Endothelial cell of hepatic sinusoid (primary cell): ENCODE measurements around the gene CCDC40.

Experiments
- in situ Hi-C: cut with HindIII; loops from 2 replicates; pipeline ENCODE4 v1.10.0; 2017; ENCODE audit warnings: low sequenced_read_pairs

The CCDC40 gene

GRCh38 chr17:80101011-80101945 is 64.8 kb downstream of the CCDC40 start, which contains the start of gene GAA:
Gene GAA (plus strand): TSS chr17:80101581. CDS start chr17:80104587, 3,006 bp downstream.
- in situ Hi-C loops = no loop called here

DNA sequence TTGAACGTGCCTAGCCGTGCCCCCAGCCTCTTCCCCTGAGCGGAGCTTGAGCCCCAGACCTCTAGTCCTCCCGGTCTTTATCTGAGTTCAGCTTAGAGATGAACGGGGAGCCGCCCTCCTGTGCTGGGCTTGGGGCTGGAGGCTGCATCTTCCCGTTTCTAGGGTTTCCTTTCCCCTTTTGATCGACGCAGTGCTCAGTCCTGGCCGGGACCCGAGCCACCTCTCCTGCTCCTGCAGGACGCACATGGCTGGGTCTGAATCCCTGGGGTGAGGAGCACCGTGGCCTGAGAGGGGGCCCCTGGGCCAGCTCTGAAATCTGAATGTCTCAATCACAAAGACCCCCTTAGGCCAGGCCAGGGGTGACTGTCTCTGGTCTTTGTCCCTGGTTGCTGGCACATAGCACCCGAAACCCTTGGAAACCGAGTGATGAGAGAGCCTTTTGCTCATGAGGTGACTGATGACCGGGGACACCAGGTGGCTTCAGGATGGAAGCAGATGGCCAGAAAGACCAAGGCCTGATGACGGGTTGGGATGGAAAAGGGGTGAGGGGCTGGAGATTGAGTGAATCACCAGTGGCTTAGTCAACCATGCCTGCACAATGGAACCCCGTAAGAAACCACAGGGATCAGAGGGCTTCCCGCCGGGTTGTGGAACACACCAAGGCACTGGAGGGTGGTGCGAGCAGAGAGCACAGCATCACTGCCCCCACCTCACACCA is 65.7 kb downstream of the CCDC40 start:
- in situ Hi-C loops = no loop called here

GRCh38 chr17:80102664-80103448 is 66.4 kb downstream of the CCDC40 start:
- in situ Hi-C loops = no loop called here

GRCh38 chr17:80103449-80104085 is 67.1 kb downstream of the CCDC40 start:
- in situ Hi-C loops = no loop called here

- in situ Hi-C loops = no loop called here
Observed at GRCh38 chr17:80104321-80104955, 68.0 kb downstream of the CCDC40 start.

GRCh38 chr17:80104956-80105375 is 68.5 kb downstream of the CCDC40 start:
- in situ Hi-C loops = loop anchor here (5.0 kb wide), 1 partner anchor 37 kb away; no protein-coding TSS in a partner anchor

DNA sequence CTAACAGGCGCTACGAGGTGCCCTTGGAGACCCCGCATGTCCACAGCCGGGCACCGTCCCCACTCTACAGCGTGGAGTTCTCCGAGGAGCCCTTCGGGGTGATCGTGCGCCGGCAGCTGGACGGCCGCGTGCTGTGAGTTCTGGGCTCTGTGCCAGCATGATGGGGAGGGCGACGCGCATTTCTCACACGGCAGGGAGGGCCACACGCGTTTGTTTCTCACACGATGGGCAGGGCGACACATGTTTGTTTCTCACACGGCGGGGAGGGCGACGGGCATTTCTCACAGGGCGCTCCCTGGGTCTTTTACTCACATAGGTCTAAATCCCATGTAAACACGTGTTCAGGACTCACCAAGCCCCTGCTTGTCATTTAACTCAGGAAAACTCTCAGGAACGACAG is 69.3 kb downstream of the CCDC40 start:
- in situ Hi-C loops = loop anchor here (5.0 kb wide), 1 partner anchor 37 kb away; no protein-coding TSS in a partner anchor

DNA sequence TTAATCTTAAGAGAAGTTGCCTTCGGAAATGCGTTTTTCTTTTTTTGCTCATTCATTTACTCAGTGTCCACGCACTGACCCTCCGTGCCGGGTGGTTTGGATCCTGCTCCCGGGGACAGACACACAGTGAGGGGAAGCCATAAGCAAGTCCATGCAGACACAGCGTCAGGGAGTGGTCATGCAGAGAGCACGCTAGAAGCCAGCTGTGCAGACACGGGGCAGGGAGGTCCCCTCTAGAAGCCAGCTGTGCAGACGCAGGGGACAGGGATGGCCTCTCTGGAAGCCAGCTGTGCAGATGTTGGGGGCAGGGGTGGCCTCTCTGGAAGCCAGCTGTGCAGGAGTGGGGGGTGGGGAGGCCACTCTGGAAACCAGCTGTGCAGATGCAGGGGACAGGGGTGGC is 69.7 kb downstream of the CCDC40 start:
- in situ Hi-C loops = loop anchor here (5.0 kb wide), 1 partner anchor 36 kb away; no protein-coding TSS in a partner anchor

DNA sequence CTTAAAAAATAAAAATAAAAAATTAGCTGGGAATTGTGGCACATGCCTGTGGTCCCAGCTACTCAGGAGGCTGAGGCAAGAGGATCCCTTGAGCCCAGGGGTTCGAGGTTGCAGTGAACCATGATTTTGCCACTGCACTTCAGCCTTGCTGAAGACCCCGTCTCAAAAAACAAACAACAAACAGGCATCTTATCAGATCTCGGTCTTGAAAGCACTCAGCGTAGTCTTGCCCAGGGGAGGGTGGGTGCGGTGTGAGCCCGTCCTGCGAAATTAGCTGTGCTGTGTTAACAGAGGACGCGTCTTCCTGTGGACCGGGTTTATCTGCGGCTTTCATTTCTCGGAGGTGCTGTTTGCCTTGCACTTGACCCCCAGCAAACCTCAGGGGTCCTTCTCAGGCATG is 70.3 kb downstream of the CCDC40 start:
- in situ Hi-C loops = loop anchor here (5.0 kb wide), 1 partner anchor 36 kb away; no protein-coding TSS in a partner anchor

DNA sequence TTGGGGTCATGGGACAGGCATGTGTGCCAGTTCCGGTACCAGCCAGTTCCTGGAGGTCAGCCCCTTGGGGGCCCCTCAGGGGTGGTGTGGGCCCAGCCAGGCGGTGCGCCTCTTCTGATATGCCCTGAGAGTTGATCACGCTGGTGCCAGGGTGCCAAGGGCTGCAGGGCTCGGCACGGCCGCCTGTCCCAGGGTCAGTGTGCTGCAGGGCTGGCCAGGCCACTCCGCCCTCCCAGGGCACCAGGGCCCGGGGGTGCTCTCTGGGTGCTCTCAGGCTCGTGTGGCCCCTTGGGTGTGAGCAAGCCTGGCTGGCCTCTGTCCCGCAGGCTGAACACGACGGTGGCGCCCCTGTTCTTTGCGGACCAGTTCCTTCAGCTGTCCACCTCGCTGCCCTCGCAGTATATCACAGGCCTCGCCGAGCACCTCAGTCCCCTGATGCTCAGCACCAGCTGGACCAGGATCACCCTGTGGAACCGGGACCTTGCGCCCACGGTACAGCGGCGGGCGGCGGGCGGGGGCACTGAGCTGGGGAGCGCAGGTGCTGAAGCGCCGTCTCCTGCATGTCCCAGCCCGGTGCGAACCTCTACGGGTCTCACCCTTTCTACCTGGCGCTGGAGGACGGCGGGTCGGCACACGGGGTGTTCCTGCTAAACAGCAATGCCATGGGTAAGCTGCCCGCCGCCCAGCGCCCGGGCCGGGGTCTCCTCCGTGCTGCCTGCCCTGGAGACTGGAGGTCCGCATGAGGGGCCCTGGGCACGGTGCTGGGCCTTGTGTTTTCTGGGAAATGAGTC is 71.0 kb downstream of the CCDC40 start:
- in situ Hi-C loops = loop anchor here (5.0 kb wide), 1 partner anchor 35 kb away; no protein-coding TSS in a partner anchor

- in situ Hi-C loops = loop anchor here (5.0 kb wide), 1 partner anchor 34 kb away; no protein-coding TSS in a partner anchor
Observed at GRCh38 chr17:80108036-80108971, 71.9 kb downstream of the CCDC40 start.

GRCh38 chr17:80109066-80109660 is 72.7 kb downstream of the CCDC40 start:
- in situ Hi-C loops = loop anchor here (5.0 kb wide), 1 partner anchor 33 kb away; no protein-coding TSS in a partner anchor

GRCh38 chr17:80109713-80110446 is 73.4 kb downstream of the CCDC40 start:
- in situ Hi-C loops = loop anchor here (5.0 kb wide), 1 partner anchor 32 kb away; no protein-coding TSS in a partner anchor

DNA sequence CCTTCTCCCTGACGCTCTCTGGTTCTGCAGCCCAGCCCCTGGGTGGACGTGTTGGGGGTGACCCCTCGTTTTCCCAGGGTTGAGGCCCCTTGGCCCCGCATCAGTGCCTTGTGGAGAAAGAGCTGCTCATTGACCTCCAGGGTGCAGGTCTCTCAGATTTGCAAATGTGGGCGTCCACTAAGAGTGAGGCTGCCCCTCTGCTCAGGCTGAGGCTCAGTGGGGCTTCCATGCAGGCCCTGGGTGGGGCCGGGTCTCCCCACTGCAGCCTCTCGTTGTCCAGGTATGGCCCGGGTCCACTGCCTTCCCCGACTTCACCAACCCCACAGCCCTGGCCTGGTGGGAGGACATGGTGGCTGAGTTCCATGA is 74.0 kb downstream of the CCDC40 start:
- in situ Hi-C loops = no loop called here

DNA sequence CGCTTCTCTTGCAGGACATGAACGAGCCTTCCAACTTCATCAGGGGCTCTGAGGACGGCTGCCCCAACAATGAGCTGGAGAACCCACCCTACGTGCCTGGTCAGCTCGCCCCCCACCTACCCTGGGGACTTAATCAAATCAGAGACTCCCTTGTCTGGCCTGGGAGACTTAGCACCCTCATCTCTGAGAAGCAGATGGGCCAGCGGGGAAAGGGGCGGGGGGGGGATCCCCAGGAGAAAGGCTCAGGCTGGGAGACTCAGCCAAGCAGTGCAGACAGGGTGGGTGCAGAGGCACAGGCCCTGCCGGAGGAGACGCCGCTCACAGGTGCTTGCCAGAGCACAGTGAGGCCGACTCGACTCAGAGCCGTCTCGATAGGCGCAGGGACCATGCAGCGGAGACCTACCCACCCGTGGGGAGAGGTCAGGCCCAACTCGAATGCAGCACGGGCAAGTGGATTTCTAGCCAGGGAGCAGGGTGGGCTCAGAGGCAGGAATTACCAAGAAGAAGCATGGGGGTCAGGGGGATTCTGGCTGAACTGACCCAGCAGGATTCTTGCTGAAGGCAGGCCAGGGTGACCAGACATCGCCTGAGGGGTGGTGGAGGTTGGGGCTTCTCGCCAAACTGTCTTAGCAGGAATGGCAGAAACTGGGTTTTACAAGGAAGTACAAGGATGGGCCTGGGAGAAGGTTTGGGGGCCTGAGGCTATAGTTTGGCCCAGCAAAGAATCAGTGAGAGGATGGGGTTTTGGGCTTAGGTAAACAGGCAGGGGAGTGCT is 74.7 kb downstream of the CCDC40 start:
- in situ Hi-C loops = no loop called here
